ENCODE results near the gene ADAMTS4. TPM values are rescaled to one million over a fixed set of nuclear protein-coding genes. Genes with fewer than 3 reads are reported as not detected.

ADAMTS4 gene
- total RNA-seq, 1 experiment from 2014 or later = 5.2 TPM

- no peak for DNase-seq (ENCODE audit: low read depth)
These were observed 2.7 kb downstream of the ADAMTS4 start for GRCh38 chr1:161196111-161196510.

DNA sequence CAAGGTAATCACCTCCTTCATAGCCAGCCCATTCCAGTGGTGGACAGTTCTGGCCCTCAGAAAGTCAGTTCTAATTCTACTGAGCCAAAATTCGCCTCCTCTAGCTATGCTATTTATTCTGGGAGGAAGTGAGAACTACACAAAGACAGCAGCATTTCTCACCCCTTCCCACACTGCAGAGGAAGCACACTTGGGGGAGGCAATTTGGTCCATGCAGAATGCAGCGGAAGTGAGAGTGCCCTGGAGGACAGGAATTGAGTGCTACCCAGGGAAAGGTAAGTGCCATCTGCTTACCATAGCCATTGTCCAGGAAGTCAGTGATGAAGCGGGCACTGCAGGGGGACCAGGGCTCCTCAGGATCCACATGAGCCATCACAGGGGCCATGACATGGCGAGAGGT lies 3.7 kb downstream of the ADAMTS4 start:
- DNase-seq (ENCODE audit: low read depth) = no peak

DNA sequence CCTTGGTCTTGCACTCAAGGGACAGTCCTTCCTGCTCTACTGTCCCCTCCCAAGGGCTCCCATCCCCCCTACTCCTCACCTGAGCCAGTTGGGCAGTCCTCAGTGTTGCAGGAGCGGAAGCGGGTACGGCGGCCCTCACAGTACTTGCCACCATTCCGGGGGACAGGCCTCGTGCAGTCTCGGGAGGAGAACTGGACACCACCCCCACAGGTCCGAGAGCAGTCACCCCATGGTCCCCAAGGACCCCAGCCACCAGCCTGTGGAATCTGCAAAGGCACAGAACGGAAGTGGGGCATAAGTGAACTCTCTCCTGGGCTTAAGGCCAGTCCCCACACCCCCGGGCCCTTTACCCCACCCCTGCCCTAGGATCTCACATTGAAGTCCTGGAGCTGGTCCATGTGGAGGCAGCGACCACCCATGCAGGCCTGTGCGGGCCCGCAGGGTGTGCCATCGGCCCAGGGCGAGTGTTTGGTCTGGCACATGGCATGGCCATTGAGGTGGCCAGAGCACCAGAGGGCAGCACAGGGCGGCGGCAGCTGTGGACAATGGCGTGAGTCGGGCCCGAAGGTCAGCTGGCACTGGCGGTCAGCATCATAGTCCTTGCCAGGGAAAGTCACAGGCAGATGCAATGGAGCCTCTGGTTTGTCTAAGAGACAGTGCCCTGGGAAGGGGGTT lies 5.2 kb downstream of the ADAMTS4 start:
- no peak for DNase-seq (ENCODE audit: low read depth)

- DNase-seq (ENCODE audit: low read depth) = peak; percentile 63
These were observed 6.1 kb downstream of the ADAMTS4 start for GRCh38 chr1:161192476-161193465.

DNA sequence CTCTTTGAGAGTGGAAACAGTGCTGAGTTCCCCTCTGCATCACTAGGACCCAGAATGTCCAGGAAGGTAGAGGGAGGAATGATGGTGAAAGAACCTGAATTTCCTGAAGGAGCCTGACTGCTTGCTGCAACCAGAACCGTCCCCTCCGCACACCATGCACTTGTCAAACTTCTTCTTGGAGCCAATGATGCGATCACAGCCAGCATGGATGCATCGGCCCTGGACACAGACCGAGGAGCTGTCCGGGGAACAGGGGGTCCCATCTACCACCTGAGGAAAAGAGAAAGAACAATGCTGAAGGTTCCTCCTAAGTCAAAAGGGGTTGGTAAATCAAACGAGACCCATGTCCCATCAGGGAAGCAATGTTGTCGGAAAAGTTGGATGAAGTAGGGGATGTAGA lies 6.9 kb downstream of the ADAMTS4 start:
- DNase-seq (ENCODE audit: low read depth) = no peak

DNA sequence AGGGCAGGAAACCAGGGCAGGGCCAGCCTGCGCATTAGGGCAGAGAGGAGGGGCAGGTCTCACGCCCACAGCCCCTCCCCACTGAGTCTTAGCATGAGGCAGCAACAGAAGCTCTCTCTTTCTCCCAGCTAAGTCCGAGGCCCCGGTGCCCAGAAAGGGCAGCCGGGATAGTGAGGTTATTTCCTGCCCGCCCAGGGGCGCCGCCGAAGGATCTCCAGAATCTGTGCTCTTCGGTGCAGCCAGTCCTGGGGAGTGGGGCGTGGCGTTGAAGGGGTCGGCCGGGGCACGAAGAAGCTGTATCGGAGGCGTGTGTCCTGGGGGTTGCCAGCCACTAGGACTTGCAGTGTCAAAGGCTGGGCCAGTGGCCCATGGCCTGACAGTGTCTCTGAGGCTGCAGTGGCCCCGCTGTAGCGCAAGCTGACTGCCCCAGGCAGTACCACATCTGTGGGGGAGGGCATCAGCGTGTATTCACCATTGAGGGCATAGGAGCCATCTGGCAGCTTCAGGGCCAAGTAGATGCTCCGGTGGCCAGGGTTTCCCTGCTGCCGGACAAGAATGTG lies 7.8 kb downstream of the ADAMTS4 start:
- no peak for DNase-seq (ENCODE audit: low read depth)

- DNase-seq (ENCODE audit: low read depth) = no peak
These were observed 9.8 kb downstream of the ADAMTS4 start for GRCh38 chr1:161189036-161189435.

DNA sequence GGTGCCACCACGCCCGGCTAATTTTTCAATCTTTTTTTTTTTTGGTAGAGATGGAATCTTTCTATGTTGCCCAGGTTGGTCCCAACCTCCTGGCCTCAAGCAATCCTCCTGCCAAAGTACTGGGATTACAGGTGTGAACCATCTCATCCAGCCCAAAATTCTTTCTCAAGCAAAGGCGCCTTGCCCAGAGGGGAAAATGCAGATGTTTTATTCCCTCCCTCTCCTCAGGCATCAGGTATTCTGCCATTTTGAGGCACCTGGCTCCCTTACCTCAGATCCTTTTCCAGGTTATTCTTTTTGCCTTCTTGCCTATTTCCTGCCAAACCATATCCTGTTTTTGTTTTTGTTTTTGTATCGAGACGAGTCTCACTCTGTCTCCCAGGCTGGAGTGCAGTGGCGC lies 10.5 kb downstream of the ADAMTS4 start:
- no peak for DNase-seq (ENCODE audit: low read depth)

GRCh38 chr1:161187311-161187710 lies 11.5 kb downstream of the ADAMTS4 start:
- no peak for DNase-seq (ENCODE audit: low read depth)

DNA sequence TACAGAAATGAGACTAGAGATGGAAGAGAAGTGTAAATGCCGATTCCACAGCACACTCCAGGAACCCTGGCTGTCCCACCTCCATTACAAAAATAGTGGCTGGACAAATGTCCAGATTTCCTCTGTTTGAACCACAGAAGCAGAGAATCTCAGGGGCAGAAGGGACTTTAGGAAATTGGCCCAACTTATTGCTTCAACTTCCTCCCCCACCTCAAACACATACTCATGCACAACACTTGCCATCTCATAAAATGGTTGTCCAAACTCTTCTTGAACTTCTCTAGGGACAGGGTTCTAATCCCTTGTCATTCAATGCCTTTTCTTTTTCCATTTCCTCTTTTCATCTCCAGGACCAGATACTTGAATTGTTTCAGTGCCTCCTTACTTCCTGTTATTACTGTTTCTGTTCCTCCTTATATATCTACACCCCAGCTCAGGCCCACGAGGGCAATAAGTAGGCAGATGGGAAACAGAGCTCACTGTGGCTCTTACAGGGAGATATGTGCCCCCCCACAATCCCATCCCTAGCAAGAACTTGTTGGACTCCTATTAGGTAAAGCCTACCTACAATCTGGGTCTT lies 13.0 kb downstream of the ADAMTS4 start:
- DNase-seq (ENCODE audit: low read depth) = no peak

GRCh38 chr1:161185282-161185682 lies 13.6 kb downstream of the ADAMTS4 start:
- DNase-seq (ENCODE audit: low read depth) = peak; percentile 81

GRCh38 chr1:161182214-161182613 lies 16.6 kb downstream of the ADAMTS4 start:
- DNase-seq (ENCODE audit: low read depth) = peak; percentile 49

DNA sequence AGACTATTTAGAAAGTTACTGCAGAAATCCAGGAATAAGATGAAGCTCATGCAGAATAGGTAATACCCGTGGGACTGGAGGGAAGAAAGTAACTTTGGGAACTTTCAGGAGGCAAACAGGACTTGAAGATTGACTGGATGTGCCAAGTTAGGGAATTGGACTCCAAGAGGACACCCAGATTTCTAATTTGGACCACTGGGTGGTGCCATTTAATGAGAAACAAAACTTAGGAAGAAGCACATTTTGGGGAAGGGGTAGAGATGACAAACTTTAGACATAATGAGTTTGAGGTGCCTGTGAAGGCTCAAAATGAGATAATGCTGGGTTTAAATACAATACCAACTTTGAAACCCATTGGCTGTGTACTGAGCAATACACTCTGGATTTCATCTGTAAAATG lies 18.2 kb downstream of the ADAMTS4 start:
- peak; percentile 35 for DNase-seq (ENCODE audit: low read depth)

- no peak for DNase-seq (ENCODE audit: low read depth)
These were observed 19.2 kb downstream of the ADAMTS4 start for GRCh38 chr1:161179698-161180097.

DNA sequence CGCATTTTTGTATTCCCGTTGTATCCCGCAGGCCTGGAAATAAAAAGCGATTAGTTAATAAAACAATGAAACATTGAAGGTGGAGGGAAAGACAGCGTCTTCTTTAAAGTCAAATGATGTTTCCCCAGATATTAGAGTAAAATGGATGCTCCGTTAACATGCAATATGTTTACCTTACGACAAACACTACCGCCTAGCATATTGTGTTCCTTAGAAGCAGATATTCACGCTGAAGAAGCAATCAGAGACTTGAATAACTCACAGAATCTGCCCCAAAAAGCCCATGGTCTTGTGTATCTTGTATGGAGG lies 21.0 kb downstream of the ADAMTS4 start:
- DNase-seq (ENCODE audit: low read depth) = no peak

GRCh38 chr1:161177112-161177935 lies 21.5 kb downstream of the ADAMTS4 start, which contains the start of gene B4GALT3:
TSS of gene B4GALT3 (minus strand) at chr1:161177507. CDS start at chr1:161176060, 1,447 bp downstream.
- DNase-seq (ENCODE audit: low read depth) = peak; percentile 75

GRCh38 chr1:161176468-161177111 lies 22.3 kb downstream of the ADAMTS4 start:
- DNase-seq (ENCODE audit: low read depth) = no peak

DNA sequence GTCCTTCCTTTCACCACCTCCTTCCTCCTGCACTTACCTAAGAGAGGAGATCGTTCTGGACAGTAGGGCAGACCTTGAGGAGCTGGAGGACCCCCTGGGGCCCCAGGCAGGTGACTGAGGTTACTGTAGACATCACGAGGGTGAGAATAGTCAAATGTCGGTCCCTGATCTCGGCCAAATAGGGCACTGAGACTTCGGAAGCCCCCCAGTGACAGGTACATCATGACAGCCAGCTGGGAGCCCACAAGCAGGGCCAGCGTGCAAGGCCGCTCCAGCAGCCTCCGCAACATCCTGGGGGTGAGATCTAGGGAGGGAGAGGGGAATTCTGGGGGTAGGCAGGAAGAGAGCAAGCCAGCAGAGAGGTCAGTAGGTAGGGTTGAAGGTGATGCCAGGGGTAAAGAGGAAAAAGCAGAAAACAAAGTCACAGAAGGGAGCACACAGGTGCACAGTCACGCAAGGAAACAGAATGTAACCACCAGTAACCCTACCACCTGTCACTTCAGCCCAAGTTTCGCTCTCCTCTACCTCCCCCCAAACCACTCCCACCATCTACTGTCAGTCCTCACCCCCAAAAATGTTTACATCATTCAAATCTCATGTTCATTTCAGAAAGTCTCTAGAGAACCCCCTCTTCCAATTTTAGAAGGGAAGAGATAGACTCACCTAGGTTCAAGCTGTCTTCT lies 22.9 kb downstream of the ADAMTS4 start:
- no peak for DNase-seq (ENCODE audit: low read depth)

- no peak for DNase-seq (ENCODE audit: low read depth)
These were observed 23.9 kb downstream of the ADAMTS4 start for GRCh38 chr1:161174911-161175310.

- no peak for DNase-seq (ENCODE audit: low read depth)
These were observed 25.1 kb downstream of the ADAMTS4 start for GRCh38 chr1:161173711-161174110.
